HG03139 (cell line): ENCODE data around the gene ZER1.
A peak's percentile ranks its signal among the peaks of the same experiment; 100 is the strongest.
"Not testable (repeated sequence)": the region's sequence is repeated elsewhere in the genome, so short reads cannot be mapped to it uniquely, and the experiment has no call there.

Source experiments
- ATAC-seq: cut with Tn5 transposase; IDR thresholded peaks from one replicate; pipeline ENCODE4 v1.9.1; 2021; ENCODE audit not compliant: unreplicated experiment

ZER1 gene

GRCh38 chr9:128696923-128697707, 74.6 kb downstream of the ZER1 start:
- ATAC-seq: no peak

GRCh38 chr9:128694344-128694743, 77.4 kb downstream of the ZER1 start:
- ATAC-seq: no peak

GRCh38 chr9:128693738-128694137, 78.0 kb downstream of the ZER1 start:
- ATAC-seq: not testable (repeated sequence)

- ATAC-seq: no peak
These were observed 81.1 kb downstream of the ZER1 start for GRCh38 chr9:128690684-128691034.

GRCh38 chr9:128689820-128690683, 81.7 kb downstream of the ZER1 start:
- no peak for ATAC-seq

- ATAC-seq: peak; percentile 19
These were observed 82.4 kb downstream of the ZER1 start for GRCh38 chr9:128689293-128689774.

- ATAC-seq: peak; percentile 65
These were observed 83.0 kb downstream of the ZER1 start, which contains the start of gene SET for GRCh38 chr9:128688501-128689292. Gene SET, plus strand, starts transcription at chr9:128689222. Its CDS starts 361 bp downstream, at chr9:128689583.

- ATAC-seq: no peak
These were observed 84.3 kb downstream of the ZER1 start for GRCh38 chr9:128687453-128687852.

GRCh38 chr9:128685636-128686489, 85.9 kb downstream of the ZER1 start:
- ATAC-seq: no peak

- peak; percentile 37 for ATAC-seq
These were observed 87.2 kb downstream of the ZER1 start for GRCh38 chr9:128684325-128685199.

GRCh38 chr9:128684065-128684324, 87.7 kb downstream of the ZER1 start:
- ATAC-seq: no peak

- ATAC-seq: no peak
These were observed 88.2 kb downstream of the ZER1 start for GRCh38 chr9:128683340-128684064.
